ENCODE measurements around the gene FAM83G.

Gene FAM83G

DNA sequence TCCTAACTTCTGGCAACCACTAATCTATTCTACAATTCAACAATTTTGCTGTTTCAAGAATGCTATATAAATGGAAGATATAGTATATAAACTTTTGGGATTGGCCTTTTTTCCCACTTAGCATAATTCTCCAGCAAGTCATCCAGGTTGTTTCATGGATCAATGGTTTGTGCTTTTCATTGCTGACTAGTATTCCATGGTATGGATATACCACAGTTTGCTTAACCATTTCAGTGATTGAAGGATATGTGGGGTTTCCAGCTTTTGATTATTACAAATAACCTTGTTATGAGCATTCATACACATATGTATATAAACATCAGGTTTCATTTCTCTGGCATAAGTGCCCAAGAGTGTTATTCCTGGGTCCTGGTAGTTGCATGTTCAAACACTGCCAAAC lies 2.1 kb upstream of the FAM83G start:
- H3K4me3 ChIP-seq = no peak overlapping the region
- no peak for DNase-seq (ENCODE audit: low spot score in 2 of 2)

DNA sequence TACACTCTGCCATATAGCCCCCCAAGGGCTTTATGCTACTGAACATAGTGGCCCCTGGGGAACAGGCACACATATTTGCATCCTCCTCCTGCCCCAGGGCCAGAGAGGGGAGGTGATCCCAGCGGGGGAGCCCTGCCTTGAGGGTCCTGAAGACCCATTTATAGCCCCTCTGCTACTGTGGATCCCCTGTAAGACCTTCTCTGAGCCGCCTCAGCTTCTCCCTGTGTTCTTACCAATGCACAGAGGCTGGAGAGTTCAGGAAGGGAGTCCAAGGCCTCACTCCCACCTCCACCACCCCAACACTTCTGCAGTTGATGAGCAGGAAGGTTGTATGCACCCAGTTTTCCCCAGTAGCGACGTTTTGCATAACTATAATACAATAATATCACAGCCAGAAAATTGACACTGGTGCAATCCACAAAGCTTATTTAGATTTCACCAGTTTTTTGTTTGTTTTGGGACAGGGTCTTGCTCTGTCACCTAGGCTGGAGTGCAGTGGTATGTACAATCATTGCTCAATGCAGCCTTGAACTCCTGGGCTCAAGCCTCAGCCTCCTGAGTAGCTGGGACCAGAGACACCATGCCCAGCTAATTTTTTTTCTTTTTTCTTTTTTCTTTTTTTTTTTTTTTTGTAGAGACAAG lies 1.3 kb upstream of the FAM83G start:
- Histone ChIP-seq H3K9me3 (0 out of 2 replicates have a peak, but pooled peaks cover 2% of the 10 kb centered on the region), H3K4me3 (no peak overlapping the region), H3K36me3 (replicated peaks) (no peaks in the 10 kb centered on the region), H3K4me1 (peaks cover 4% of the 10 kb centered on the region; the same call in 1 of the 2 replicates), H3K27me3 (ENCODE audit: low read depth) (no peaks in the 10 kb centered on the region)
- in situ Hi-C loops (cut with MboI; ENCODE audit: low sequenced_read_pairs) = no loop called here
- DNase-seq (ENCODE audit: low spot score in 2 of 2) = no peak

More for the DNA sequence above, 2.1 kb upstream of the FAM83G start:
- no peaks in the 10 kb centered on the region for H3K27me3 ChIP-seq (ENCODE audit: low read depth)
- H3K4me1 ChIP-seq = peaks cover 4% of the 10 kb centered on the region; the same call in 1 of the 2 replicates
- in situ Hi-C loops (cut with MboI; ENCODE audit: low sequenced_read_pairs) = no loop called here
- H3K36me3 ChIP-seq (replicated peaks) = no peaks in the 10 kb centered on the region
- 0 out of 2 replicates have a peak, but pooled peaks cover 2% of the 10 kb centered on the region for H3K9me3 ChIP-seq

DNA sequence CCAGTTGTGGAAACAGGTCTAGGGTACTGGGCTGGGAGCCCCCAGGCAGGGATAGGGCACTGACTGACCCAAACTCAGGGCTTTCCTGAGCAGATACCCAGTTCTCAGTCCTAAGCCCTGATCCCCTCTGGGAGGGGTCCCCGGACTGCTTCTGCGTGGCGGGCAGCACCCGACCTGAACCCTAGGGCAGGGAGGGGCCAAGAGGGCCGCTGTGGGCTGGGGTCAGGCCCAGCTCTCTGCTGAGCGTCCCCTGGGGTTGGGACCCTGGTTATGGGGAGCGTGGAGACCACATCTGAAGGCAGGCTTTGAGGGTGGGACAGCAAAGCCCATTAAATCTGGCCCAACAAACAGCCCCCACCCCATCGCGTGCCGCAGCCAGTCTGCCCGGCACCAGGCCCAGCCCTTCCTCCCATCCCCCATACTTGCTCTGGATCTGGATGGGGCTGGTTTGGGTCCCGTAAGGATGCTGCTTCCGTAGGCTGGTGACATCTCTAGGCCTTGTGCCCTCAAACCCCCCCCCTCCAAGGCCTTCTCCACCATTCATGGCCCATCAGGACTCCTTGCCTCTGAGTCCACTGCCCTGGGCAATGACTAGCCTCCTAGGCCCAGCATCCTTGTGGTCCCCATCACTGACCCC lies 691 bp upstream of the FAM83G start:
- H3K36me3 ChIP-seq (replicated peaks) = no peaks in the 10 kb centered on the region
- H3K27me3 ChIP-seq (ENCODE audit: low read depth) = no peaks in the 10 kb centered on the region
- in situ Hi-C loops (cut with MboI; ENCODE audit: low sequenced_read_pairs) = no loop called here
- H3K4me3 ChIP-seq = peak overlapping the region; percentile 41
- H3K9me3 ChIP-seq = 0 out of 2 replicates have a peak, but pooled peaks cover 2% of the 10 kb centered on the region
- peaks cover 4% of the 10 kb centered on the region; the same call in 1 of the 2 replicates for H3K4me1 ChIP-seq
- DNase-seq (ENCODE audit: low spot score in 2 of 2) = no peak

DNA sequence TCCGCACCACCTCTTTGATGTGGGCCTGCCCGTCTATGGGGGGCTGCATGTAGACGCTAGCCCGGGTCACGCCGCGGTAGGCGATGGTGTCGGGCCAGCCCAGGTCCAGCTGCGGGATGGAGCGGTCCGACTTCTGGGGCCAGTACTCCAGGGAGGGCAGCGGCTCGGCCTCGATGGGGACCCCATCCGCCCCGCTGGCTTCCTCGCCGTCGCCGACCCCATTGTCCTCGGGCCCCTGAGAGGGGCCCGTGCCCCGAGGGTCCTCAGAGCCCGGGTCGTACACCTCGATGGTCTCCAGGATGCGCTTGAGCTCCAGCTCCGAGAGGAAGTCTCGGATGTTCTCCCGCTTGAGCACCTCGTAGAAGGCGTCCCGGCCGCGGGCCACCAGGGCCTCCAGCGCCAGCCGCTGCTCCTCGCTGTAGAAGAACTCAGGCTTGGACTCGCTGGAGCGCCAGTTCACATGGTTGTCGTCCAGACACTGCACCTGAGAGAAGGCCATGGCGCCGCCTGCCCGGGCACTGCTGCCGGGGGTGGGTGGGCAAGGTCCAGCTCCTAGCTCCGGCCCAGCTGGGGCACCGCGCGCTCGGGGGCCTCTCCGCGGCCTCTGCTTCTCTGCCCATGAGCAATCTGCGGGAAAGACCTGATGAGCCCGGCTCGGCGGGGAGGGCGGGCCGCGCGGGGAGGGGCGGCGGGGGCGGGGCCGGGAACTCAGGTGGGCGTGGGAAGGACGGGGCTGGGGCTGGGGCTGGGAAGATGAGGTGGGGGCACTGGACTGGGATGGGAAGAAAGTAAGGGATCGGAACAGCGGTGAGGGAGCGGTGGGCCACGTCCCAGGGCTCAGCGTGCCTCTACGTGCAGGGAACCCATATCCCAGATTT lies 782 bp downstream of the FAM83G start:
- Histone ChIP-seq H3K36me3 (replicated peaks) (no peaks in the 10 kb centered on the region), H3K27me3 (ENCODE audit: low read depth) (no peaks in the 10 kb centered on the region), H3K9me3 (0 out of 2 replicates have a peak, but pooled peaks cover 2% of the 10 kb centered on the region), H3K4me3 (peak overlapping the region; percentile 41), H3K4me1 (peaks cover 4% of the 10 kb centered on the region; the same call in 1 of the 2 replicates)
- in situ Hi-C loops (cut with MboI; ENCODE audit: low sequenced_read_pairs) = no loop called here
- peak in 1 of 2 experiments; percentile 57 for DNase-seq (ENCODE audit: low spot score in 2 of 2)

DNA sequence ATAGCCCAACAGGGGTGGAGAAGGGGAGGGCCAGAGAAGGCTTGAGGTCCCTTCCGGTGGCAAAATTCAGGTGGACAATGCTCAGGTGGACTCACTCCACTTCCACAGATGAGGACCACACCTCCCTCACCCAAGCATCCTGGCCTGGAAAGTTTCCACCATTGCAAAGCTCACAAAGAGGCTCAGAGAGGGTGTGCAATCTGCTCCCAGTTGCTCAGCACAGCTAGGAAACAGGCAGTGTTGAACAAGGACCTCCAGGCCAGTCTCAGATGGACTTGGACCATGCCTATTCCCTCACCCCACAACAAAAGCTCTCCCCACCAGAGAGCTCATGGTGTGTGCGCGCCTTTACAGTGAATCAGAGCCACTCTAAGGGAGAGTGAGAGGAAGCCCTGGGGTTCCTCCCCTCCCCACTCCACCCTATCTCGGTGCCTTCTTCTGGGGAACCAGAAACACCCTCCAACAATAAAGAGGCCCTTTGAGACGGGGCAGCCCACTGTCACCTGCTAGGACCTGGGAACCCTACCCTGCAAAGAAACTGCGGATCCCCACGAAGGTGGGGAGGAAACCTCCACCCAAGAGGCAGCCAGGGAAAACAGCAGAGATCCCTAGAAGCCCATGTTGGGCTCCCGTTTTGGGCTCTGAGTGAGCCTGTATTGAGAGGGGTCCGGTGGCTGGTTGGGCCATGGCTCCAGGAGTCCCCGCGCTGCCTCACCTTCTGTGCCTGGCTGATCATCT lies 1.6 kb downstream of the FAM83G start:
- DNase-seq (ENCODE audit: low spot score in 2 of 2) = no peak
- in situ Hi-C loops (cut with MboI; ENCODE audit: low sequenced_read_pairs) = no loop called here
- H3K27me3 ChIP-seq (ENCODE audit: low read depth) = no peaks in the 10 kb centered on the region
- peaks cover 4% of the 10 kb centered on the region; the same call in 1 of the 2 replicates for H3K4me1 ChIP-seq
- no peak overlapping the region for H3K4me3 ChIP-seq
- H3K36me3 ChIP-seq (replicated peaks) = no peaks in the 10 kb centered on the region
- H3K9me3 ChIP-seq = 0 out of 2 replicates have a peak, but pooled peaks cover 2% of the 10 kb centered on the region

DNA sequence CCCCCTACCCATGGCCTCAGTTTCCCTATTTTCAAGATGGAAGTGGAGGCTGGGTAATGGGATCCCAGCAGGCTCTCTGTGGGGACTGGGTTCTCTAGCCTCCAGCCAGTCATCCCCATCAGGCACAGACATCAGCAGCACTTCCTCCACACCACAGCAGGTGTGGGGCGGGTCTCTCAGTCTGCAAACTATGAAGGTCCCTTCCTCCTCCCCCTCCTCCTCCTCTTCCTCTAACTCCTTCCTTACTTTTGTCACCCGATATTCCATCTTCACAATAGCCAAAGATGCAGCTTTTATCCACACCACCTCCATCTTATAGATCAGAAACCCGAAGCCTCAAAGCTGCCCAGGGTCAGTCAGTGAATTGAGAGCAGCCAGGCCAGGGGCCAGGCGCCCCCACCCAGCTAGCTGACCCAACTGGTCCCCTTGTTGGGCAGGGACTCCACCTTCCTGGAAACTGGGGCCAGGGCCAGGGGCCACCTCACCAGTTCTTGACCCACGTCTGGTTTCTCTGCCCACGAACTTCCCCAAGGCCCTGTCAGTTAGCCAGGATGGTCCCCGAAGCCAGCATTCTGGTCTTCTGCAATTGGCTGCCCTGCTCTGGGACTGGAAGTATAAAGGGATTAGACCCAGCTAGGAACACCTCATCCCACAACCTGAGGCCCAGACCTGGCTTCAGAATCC lies 2.5 kb downstream of the FAM83G start:
- in situ Hi-C loops (cut with MboI; ENCODE audit: low sequenced_read_pairs) = no loop called here
- no peak overlapping the region for H3K4me3 ChIP-seq
- H3K36me3 ChIP-seq (replicated peaks) = no peaks in the 10 kb centered on the region
- peaks cover 4% of the 10 kb centered on the region; the same call in 1 of the 2 replicates for H3K4me1 ChIP-seq
- H3K9me3 ChIP-seq = 0 out of 2 replicates have a peak, but pooled peaks cover 2% of the 10 kb centered on the region
- DNase-seq (ENCODE audit: low spot score in 2 of 2) = no peak
- H3K27me3 ChIP-seq (ENCODE audit: low read depth) = no peaks in the 10 kb centered on the region

DNA sequence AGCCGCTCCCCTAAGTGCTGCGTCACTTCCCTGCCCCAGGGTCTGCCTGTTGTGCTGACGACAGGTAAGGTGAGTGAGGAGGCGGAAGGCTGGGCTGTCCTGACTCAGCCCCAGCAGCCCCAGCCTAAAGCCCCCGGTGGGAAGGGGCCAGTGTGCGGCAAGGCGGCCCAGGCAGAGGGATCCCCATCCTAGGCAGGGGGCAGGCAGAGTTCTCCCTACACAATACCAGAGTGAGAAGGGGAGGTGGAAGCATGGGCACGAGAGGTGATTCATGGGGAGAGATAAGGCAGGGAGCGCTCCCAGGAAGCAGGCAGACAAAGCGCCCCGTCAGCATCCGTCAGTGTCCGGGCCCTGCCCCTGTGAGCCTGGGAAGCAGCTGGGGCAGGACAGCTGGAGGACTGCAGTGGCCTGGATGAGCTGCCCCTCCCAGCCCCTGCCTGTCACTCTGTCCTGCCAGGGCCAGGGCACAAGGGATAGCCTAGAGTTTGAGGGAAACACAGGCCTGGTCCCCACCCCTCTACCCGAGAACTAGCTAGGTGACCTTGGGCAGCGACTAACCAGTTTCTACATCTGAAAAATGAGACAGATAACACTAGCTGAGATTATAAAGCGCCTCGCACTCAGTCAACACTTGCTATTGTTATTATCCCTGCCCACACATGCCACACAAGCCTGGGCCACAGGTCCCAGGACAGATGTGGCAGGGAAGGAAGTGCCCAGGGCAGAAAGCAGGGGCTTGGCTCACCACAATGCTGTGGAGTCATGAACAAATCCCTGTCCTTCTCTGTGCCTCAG lies 3.8 kb downstream of the FAM83G start:
- DNase-seq (ENCODE audit: low spot score in 2 of 2) = no peak
- peaks cover 4% of the 10 kb centered on the region; the same call in 1 of the 2 replicates for H3K4me1 ChIP-seq
- H3K27me3 ChIP-seq (ENCODE audit: low read depth) = no peaks in the 10 kb centered on the region
- no peak overlapping the region for H3K4me3 ChIP-seq
- H3K36me3 ChIP-seq (replicated peaks) = no peaks in the 10 kb centered on the region
- in situ Hi-C loops (cut with MboI; ENCODE audit: low sequenced_read_pairs) = no loop called here
- H3K9me3 ChIP-seq = peaks cover 2% of the 10 kb centered on the region; the same call in 1 of the 2 replicates

DNA sequence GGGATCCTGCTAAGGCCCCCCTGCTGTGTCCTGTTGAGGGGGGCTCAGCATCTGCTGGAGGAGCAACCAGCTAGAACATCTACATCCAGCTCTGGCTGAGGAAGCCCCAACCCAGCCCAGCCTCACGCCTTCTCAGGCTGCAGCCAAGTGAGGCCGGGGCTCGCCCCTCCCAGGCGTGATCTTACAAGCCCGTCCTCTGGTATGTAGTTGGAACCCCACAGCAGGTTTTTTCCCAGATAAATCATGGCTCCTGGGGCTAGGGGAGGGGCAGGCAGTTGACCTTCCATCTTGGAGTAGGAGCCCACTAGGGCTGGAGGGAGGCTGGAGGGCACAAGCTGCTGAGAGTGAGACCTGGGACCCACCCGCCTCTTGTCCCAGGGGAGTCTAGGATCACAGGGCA lies 4.7 kb downstream of the FAM83G start:
- peaks cover 6% of the 10 kb centered on the region for H3K9me3 ChIP-seq
- H3K27me3 ChIP-seq (ENCODE audit: low read depth) = no peaks in the 10 kb centered on the region
- in situ Hi-C loops (cut with MboI; ENCODE audit: low sequenced_read_pairs) = loop anchor here (25.0 kb wide), 1 partner anchor 637 kb away; the partner anchor contains the start of gene ALDH3A2
- H3K4me3 ChIP-seq = no peak overlapping the region
- H3K4me1 ChIP-seq = peaks cover 2% of the 10 kb centered on the region; the same call in 1 of the 2 replicates
- no peaks in the 10 kb centered on the region for H3K36me3 ChIP-seq (replicated peaks)
- DNase-seq (ENCODE audit: low spot score in 2 of 2) = no peak

DNA sequence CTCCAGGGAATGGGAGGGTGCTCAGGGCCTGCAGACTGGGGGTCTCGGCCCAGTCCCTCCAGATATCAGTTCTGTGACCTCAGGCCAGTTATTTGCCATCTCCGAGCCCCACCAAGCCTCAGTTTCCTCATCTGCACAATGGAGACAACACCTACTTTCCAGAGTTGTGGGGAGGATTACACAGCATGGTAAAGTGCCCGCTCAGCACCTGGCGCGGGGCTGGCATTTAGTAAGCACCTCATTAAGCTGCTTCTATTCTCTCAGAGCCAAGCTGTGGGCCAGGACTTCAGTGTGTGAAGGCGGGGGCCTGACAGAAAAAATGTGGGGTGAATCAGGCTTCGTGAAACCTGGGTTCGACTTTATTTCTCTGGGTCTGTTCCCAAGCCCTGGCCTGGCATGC lies 5.2 kb downstream of the FAM83G start:
- Histone ChIP-seq H3K36me3 (replicated peaks) (no peaks in the 10 kb centered on the region), H3K4me3 (no peak overlapping the region), H3K27me3 (ENCODE audit: low read depth) (no peaks in the 10 kb centered on the region), H3K4me1 (no peaks in the 10 kb centered on the region), H3K9me3 (peaks cover 6% of the 10 kb centered on the region)
- DNase-seq (ENCODE audit: low spot score in 2 of 2) = no peak
- in situ Hi-C loops (cut with MboI; ENCODE audit: low sequenced_read_pairs) = loop anchor here (25.0 kb wide), 1 partner anchor 638 kb away; the partner anchor contains the start of gene ALDH3A2

DNA sequence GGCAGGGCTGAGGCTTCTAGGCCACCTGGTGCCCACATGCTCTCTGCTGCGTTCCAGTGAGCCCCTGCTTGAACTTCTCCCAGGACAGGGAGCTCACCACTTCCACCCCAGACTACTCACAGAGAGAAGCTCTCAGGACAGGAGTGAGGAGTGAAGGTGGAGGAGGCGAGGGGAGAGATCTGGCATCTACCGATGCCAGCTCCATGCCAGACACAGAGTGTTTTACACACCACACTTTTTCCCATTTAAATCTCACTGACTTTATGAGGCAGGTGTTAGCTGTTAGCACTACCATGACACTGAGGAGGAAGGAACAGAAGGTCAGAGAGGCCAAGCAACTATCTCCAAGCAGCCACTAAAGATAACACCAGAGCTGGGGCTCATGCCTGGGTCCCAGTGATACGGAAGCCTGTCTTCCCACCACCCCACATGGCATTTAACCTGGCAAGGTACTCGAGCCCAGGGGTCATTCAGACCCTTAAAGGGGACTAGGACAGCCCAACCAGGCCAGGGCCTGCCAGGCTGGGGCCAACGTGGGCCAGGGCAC lies 6.8 kb downstream of the FAM83G start:
- Histone ChIP-seq H3K9me3 (peaks cover 6% of the 10 kb centered on the region), H3K4me1 (no peaks in the 10 kb centered on the region), H3K27me3 (ENCODE audit: low read depth) (no peaks in the 10 kb centered on the region), H3K36me3 (replicated peaks) (no peaks in the 10 kb centered on the region), H3K4me3 (no peak overlapping the region)
- DNase-seq (ENCODE audit: low spot score in 2 of 2) = no peak
- in situ Hi-C loops (cut with MboI; ENCODE audit: low sequenced_read_pairs) = loop anchor here (25.0 kb wide), 1 partner anchor 640 kb away; the partner anchor contains the start of gene ALDH3A2

DNA sequence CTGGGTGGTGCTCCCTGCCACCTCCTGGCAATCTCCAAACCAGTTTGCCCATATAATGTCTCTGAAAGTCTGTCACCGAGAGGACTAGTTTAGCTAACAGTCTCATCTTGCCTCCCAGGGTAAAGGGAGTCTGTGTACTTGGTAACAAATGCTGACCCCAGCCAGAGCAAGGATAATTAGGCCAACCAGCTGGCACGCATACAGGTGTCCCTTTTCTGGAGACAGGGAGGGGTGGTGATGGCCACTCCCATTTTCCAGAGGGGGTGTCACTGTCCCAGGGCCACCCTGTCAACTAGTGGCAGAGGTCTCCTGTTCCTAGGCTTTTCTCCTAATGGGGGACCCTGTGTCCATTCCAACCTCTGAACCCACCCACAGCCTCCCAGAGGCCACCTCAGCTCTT lies 8.1 kb downstream of the FAM83G start:
- Histone ChIP-seq H3K36me3 (replicated peaks) (no peaks in the 10 kb centered on the region), H3K27me3 (ENCODE audit: low read depth) (no peaks in the 10 kb centered on the region), H3K4me3 (no peak overlapping the region), H3K4me1 (no peaks in the 10 kb centered on the region), H3K9me3 (peaks cover 6% of the 10 kb centered on the region)
- no peak for DNase-seq (ENCODE audit: low spot score in 2 of 2)
- in situ Hi-C loops (cut with MboI; ENCODE audit: low sequenced_read_pairs) = loop anchor here (25.0 kb wide), 1 partner anchor 641 kb away; the partner anchor contains the start of gene ALDH3A2
